HL-60 (cell line): ENCODE measurements around the gene SLC22A4.
A peak's percentile ranks its signal among the peaks of the same experiment; 100 is the strongest.

ENCODE experiments used
- DNase-seq, 2 experiments: peaks; one replicate each; pipeline ENCODE4 v3.0.0-alpha.2; 2010 to 2020; ENCODE audit warnings: low read depth in 1 of 2, low spot score in 1 of 2
- H3K27ac ChIP-seq: fragments of 250-450 bp; sonication (Bioruptor Pico); replicated peaks from 2 replicates; pipeline ENCODE4 v1.5.1; 2020; ENCODE audit warnings: mild to moderate bottlenecking, moderate library complexity
- H3K27me3 ChIP-seq: fragments of 250-450 bp; sonication (Bioruptor Pico); 2 replicates; pipeline ENCODE4 v1.5.1; 2021; ENCODE audit warnings: mild to moderate bottlenecking, moderate library complexity; ENCODE audit not compliant: insufficient read depth, poor library complexity, severe bottlenecking
- H3K4me3 ChIP-seq: replicated peaks from 2 replicates; pipeline ENCODE4 v1.5.1; 2011; ENCODE audit warnings: mild to moderate bottlenecking, control low read depth, low read length; ENCODE audit not compliant: insufficient read depth
- GABPA ChIP-seq: IDR thresholded peaks from 2 replicates; pipeline ENCODE4 v1.6.1; 2012; ENCODE audit warnings: low read depth
- POLR2AphosphoS5 ChIP-seq: IDR thresholded peaks from 2 replicates; pipeline ENCODE4 v1.6.1; 2012; ENCODE audit warnings: low read depth
- SPI1 ChIP-seq: IDR thresholded peaks from 2 replicates; pipeline ENCODE4 v1.6.1; 2012; ENCODE audit warnings: low read depth, mild to moderate bottlenecking, borderline replicate concordance
- TF ChIP-seq, protein P1 (sequence below): IDR thresholded peaks from 2 replicates; pipeline ENCODE4 v1.6.1; 2012; ENCODE audit warnings: low read depth; ENCODE audit not compliant: insufficient replicate concordance
- TF ChIP-seq, protein P2 (sequence below): IDR thresholded peaks from one replicate; pipeline ENCODE4 v1.5.1; 2011; ENCODE audit warnings: low read length, control low read depth, inconsistent platforms; ENCODE audit not compliant: insufficient read depth

SLC22A4 gene

DNA sequence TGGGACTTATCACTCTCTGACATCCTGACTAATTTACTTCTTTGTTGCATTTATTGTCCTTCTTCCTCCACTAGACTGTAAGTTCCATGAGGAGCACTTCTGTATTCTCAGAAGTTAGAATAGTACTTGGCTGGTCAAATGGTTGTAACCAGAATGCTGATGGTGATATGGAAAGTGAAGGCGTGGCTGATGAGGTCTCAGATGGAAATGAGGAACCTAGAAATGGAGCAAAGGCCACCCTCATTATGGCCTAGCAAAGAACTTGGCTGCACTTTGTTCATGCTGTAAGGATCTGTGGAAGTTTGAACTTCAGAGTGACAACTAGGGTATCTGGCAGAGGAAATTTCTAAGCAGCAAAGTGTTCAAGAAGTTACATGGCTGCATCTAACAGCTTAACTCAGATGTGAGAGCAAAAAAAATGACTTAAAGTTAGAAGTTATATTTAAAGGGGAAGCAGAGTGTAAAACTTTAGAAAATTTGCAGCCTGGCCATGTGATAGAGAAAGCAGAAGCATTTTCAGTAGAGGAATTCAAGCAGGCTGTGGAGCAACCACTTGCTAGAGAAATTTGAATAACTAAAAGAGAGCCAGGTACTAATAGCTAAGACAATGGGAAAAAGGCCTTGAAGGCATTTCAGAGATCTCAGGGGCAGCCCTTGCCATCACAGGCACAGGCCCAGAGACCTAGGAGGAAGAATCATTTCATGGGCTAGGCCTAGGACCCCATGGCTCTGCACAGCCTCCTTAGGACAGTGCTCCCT is 60.4 kb downstream of the SLC22A4 start:
- peak overlapping the region; percentile 86 for H3K27ac ChIP-seq
- TF ChIP-seq, protein P1, sequence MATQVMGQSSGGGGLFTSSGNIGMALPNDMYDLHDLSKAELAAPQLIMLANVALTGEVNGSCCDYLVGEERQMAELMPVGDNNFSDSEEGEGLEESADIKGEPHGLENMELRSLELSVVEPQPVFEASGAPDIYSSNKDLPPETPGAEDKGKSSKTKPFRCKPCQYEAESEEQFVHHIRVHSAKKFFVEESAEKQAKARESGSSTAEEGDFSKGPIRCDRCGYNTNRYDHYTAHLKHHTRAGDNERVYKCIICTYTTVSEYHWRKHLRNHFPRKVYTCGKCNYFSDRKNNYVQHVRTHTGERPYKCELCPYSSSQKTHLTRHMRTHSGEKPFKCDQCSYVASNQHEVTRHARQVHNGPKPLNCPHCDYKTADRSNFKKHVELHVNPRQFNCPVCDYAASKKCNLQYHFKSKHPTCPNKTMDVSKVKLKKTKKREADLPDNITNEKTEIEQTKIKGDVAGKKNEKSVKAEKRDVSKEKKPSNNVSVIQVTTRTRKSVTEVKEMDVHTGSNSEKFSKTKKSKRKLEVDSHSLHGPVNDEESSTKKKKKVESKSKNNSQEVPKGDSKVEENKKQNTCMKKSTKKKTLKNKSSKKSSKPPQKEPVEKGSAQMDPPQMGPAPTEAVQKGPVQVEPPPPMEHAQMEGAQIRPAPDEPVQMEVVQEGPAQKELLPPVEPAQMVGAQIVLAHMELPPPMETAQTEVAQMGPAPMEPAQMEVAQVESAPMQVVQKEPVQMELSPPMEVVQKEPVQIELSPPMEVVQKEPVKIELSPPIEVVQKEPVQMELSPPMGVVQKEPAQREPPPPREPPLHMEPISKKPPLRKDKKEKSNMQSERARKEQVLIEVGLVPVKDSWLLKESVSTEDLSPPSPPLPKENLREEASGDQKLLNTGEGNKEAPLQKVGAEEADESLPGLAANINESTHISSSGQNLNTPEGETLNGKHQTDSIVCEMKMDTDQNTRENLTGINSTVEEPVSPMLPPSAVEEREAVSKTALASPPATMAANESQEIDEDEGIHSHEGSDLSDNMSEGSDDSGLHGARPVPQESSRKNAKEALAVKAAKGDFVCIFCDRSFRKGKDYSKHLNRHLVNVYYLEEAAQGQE: peak; percentile 21
- TF ChIP-seq SPI1: peak; percentile 26; the same call in 1 of the 2 replicates
- no peak for TF ChIP-seq GABPA
- no peak for TF ChIP-seq POLR2AphosphoS5

DNA sequence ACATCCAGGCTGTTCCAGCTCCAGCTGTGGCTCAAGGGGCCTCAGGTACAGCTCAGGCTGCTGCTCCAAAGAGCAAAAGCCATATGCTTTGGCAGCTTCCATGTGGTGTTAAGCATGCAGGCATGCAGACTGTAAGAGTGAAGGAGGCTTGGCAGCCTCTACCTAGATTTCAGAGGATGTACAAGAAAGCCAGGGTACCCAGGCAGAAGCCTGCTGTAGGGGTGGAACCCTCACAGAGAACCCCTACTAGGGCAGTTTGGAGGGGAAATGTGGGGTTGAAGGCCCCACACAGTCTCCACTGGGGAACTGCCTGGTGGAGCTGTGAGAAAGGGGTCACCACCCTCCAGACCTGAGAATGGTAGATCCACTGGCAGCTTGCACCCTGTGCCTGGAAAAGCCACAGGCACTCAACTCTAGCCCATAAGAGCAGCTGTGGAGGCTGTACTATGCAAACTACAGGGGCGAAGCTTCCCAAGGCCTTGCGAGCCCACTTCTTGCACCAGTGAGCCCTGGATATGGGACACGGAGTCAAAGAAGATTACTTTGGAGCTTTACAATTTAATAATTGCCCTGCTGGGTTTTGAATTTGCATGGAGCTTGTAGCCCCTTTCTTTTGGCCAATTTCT is 61.1 kb downstream of the SLC22A4 start:
- no peaks in the 10 kb centered on the region for H3K27me3 ChIP-seq
- H3K4me3 ChIP-seq: no peak overlapping the region
- DNase-seq: no peak
- peak overlapping the region; percentile 86 for H3K27ac ChIP-seq
- no peak for TF ChIP-seq SPI1
- TF ChIP-seq GABPA: no peak
- TF ChIP-seq, protein P1: no peak
- no peak for TF ChIP-seq POLR2AphosphoS5
- TF ChIP-seq, protein P2, sequence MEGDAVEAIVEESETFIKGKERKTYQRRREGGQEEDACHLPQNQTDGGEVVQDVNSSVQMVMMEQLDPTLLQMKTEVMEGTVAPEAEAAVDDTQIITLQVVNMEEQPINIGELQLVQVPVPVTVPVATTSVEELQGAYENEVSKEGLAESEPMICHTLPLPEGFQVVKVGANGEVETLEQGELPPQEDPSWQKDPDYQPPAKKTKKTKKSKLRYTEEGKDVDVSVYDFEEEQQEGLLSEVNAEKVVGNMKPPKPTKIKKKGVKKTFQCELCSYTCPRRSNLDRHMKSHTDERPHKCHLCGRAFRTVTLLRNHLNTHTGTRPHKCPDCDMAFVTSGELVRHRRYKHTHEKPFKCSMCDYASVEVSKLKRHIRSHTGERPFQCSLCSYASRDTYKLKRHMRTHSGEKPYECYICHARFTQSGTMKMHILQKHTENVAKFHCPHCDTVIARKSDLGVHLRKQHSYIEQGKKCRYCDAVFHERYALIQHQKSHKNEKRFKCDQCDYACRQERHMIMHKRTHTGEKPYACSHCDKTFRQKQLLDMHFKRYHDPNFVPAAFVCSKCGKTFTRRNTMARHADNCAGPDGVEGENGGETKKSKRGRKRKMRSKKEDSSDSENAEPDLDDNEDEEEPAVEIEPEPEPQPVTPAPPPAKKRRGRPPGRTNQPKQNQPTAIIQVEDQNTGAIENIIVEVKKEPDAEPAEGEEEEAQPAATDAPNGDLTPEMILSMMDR: no peak

More for the DNA sequence above, 60.4 kb downstream of the SLC22A4 start:
- peak in 1 of 2 experiments; percentile 82 for DNase-seq
- H3K4me3 ChIP-seq: no peak overlapping the region
- no peaks in the 10 kb centered on the region for H3K27me3 ChIP-seq

DNA sequence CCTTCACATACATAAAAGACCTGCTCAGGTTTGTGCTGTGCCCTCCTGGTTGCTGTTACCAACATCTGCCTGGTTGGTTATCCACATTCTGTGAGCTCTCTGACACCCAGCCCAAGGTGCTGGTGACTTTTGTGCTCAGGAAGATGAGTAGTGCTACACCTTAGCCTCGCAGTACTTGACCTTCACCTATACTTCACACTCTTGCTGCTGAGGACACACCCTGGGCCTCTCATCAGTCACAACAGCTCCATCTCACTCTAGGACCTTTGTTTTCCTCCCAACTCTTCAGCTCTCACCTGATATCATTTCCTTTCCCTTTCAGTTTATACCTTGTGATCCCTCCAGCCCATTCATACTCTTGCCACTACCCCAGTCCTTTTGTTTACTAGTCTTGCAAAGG is 64.6 kb downstream of the SLC22A4 start:
- DNase-seq: no peak
- Histone ChIP-seq H3K27ac (no peak overlapping the region), H3K27me3 (no peaks in the 10 kb centered on the region), H3K4me3 (no peak overlapping the region)
- TF ChIP-seq, protein P1: no peak
- TF ChIP-seq, protein P2: no peak
- TF ChIP-seq POLR2AphosphoS5 (no peak), SPI1 (no peak), GABPA (no peak)
